Brain microvascular endothelial cell (primary cell): Measurements from ENCODE around the gene FOXL3.

Source experiments
- DNase-seq: peaks from one replicate; pipeline ENCODE4 v3.0.0-alpha.2; 2020
- H3K27ac ChIP-seq: fragments of 250-450 bp; sonication (Bioruptor Pico); 2 replicates; pipeline ENCODE4 v1.5.1; 2020; ENCODE audit warnings: mild to moderate bottlenecking, moderate library complexity
- H3K27me3 ChIP-seq: fragments of 250-450 bp; sonication (Bioruptor Pico); replicated peaks from 2 replicates; pipeline ENCODE4 v1.5.1; 2020; ENCODE audit warnings: mild to moderate bottlenecking
- H3K36me3 ChIP-seq: fragments of 250-450 bp; sonication (Bioruptor Pico); replicated peaks from 2 replicates; pipeline ENCODE4 v1.5.1; 2020; ENCODE audit warnings: mild to moderate bottlenecking
- H3K4me3 ChIP-seq: 2 replicates; pipeline ENCODE4 v1.5.1; 2011; ENCODE audit warnings: low read depth, mild to moderate bottlenecking, control low read depth, low read length, moderate library complexity
- CTCF ChIP-seq: IDR thresholded peaks from 2 replicates; pipeline ENCODE4 v1.5.1; 2011; ENCODE audit warnings: low read depth, mild to moderate bottlenecking, moderate library complexity, low read length, control low read depth, inconsistent platforms; ENCODE audit errors: missing control alignments
- in situ Hi-C: cut with HindIII; loops from 2 replicates; pipeline ENCODE4 v1.10.0; 2017; ENCODE audit warnings: low sequenced_read_pairs, low pct_ligation_motif_present

Gene FOXL3

GRCh38 chr7:312424-312823 lies 22.5 kb downstream of the FOXL3 start:
- H3K36me3 ChIP-seq = no peaks in the 10 kb centered on the region
- in situ Hi-C loops = no loop called here
- no peak overlapping the region for H3K4me3 ChIP-seq
- no peak for DNase-seq
- H3K27me3 ChIP-seq = peaks cover 12% of the 10 kb centered on the region
- TF ChIP-seq CTCF = no peak
- no peak overlapping the region for H3K27ac ChIP-seq

DNA sequence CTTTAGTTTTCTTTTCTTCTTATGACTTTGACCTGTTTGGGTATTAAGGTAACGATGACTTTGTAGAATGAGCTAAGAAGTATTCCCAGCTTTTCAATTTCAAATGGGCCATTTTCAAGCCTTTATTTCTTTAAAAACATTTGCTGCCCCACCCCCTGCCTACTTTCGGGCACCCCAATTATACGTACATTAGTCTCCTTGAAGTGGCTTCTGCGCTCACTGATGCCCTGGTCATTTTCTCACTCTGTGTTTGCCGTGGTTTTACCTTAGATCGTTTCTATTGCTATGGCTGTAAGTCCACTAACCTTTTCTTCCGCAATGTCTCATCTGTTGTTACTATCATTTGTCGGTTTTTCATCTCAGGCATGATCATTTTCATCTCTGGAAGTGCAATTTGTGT lies 24.9 kb downstream of the FOXL3 start:
- no peak for DNase-seq
- Histone ChIP-seq H3K4me3 (no peak overlapping the region), H3K36me3 (no peaks in the 10 kb centered on the region), H3K27me3 (peaks cover 26% of the 10 kb centered on the region), H3K27ac (no peak overlapping the region)
- TF ChIP-seq CTCF = no peak
- in situ Hi-C loops = no loop called here

DNA sequence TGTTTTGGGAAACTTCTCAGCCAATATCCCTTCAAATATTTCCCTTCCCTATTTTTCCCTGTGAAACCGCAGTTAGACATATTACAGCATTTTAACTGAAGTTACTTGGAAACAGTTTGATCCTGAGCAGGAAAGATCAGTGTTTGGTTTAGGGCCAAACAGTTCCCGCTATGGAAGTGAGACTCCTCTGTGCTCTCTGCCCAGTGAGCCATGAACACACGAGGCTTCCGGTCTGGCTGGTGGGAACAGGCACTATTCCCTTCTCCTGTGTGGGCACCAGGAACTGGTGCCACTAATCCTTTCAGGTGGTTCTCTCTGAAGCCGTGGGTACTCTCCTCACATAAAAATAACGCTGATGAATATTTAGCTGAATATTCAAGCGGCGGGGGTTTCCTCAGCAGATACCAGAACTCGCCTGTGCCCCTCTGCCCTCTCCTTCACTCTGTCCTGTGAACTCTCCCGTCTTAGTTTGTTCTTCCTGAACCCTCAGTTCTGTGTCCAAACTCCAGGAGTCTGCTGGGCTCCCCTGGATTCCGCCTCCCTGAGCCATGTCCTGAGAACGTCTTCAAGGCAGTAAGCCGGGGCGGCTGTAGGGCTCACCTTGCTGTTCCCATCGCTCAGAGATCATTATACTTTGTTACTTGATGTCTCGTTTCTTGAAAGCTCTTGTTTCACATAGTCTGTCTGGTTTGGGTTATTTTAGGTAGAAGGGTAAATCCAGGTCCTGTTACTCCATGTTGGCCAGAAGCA lies 25.7 kb downstream of the FOXL3 start:
- in situ Hi-C loops = no loop called here
- TF ChIP-seq CTCF = no peak
- Histone ChIP-seq H3K36me3 (no peaks in the 10 kb centered on the region), H3K4me3 (no peak overlapping the region), H3K27ac (no peak overlapping the region), H3K27me3 (peaks cover 28% of the 10 kb centered on the region)
- no peak for DNase-seq

DNA sequence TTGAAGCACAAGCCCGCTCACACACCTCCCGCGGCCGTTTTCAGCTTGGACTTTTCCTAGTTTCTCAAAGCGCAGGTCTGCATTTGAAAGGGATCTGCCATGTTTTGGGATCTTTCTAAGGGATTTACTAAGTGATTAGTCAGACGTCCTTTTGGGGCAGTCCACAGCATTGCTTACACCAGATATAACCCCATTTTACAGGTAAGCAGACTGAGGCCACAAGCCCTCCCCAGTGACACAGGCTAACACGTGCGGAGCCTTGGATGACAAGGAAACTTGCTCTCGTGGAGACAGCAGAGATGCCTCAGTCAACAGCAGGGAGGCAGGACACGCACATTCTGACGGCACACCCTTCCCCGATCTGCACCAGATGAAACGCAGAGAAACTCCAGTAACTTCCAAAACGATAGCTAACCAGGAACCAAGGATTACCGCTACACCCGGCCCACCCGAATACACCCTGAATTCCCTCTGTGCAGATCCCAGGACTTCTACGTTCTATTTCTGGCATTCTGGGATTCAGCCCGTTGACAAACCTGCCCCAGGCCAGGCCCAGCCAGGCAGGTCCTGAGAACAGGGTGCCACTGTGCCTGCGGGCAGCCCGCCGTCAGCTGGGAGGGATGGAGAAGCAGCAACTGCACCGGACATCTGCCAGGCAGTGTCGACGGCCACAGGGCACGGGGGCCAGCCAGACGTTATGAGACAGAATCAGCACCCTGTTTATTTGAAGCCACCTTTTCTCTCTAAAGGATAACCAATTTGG lies 27.9 kb downstream of the FOXL3 start:
- peaks cover 25% of the 10 kb centered on the region for H3K27me3 ChIP-seq
- in situ Hi-C loops = no loop called here
- H3K36me3 ChIP-seq = no peaks in the 10 kb centered on the region
- DNase-seq = no peak
- H3K4me3 ChIP-seq = no peak overlapping the region
- H3K27ac ChIP-seq = no peak overlapping the region
- no peak for TF ChIP-seq CTCF

- TF ChIP-seq CTCF = no peak
- no peak overlapping the region for H3K4me3 ChIP-seq
- in situ Hi-C loops = no loop called here
- no peak overlapping the region for H3K27ac ChIP-seq
- no peaks in the 10 kb centered on the region for H3K36me3 ChIP-seq
- no peak for DNase-seq
- H3K27me3 ChIP-seq = peaks cover 23% of the 10 kb centered on the region
These were observed 28.5 kb downstream of the FOXL3 start for GRCh38 chr7:318476-318875.
